ENCODE measurements around the gene PDIA2. TPM values are rescaled to one million over a fixed set of nuclear protein-coding genes. Genes with fewer than 3 reads are reported as not detected.
"Not testable (repeated sequence)": the region's sequence is repeated elsewhere in the genome, so short reads cannot be mapped to it uniquely, and the experiment has no call there.

The PDIA2 gene
- total RNA-seq, 2 donors from 2014 or later: 0.52 to 5.4 TPM

DNA sequence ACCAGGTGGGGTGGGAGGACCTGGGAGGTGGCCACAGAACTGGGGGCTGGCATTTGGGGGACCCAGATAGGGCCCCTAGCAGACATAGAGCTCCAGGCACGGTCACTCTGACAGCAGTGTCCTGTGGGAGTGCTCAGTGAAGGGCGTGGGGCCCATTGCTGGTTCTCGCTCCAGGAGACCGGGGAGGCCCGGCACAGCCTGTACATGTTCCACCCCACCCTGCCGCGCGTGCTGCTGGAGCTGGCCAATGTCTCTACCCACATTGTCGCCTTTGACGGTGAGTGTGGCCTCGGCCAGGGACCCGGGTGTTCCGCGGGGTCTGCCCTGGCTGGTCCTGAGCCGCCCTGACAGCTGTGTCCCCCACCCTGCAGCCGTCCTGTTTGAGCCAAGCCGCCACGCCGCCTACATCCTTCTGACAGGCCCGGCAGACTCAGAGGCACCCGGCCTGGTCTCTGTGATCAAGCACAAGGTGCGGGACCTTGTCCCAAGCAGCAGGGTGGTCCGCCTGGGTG, 18.5 kb upstream of the PDIA2 start:
- H3K4me3 ChIP-seq: no peak overlapping the region
- DNase-seq (ENCODE audit: low spot score): no peak
- peaks cover 0 to 15% of the 10 kb centered on the region in 2 donors for H3K4me1 ChIP-seq
- no peak for TF ChIP-seq CTCF (IDR thresholded peaks at IDR 0.05)
- H3K9me3 ChIP-seq: no peaks in the 10 kb centered on the region
- no peak overlapping the region for H3K27ac ChIP-seq
- peaks cover 55% of the 10 kb centered on the region for H3K36me3 ChIP-seq
- no peaks in the 10 kb centered on the region for H3K27me3 ChIP-seq

- H3K27me3 ChIP-seq: no peaks in the 10 kb centered on the region
- TF ChIP-seq CTCF (IDR thresholded peaks at IDR 0.05): no peak
- H3K9me3 ChIP-seq: no peaks in the 10 kb centered on the region
- H3K27ac ChIP-seq: no peak overlapping the region
- H3K4me1 ChIP-seq: peaks cover 0 to 15% of the 10 kb centered on the region in 2 donors
- no peak overlapping the region for H3K4me3 ChIP-seq
- H3K36me3 ChIP-seq: peaks cover 49% of the 10 kb centered on the region
- no peak for DNase-seq (ENCODE audit: low spot score)
These were observed 17.9 kb upstream of the PDIA2 start for GRCh38 chr16:265002-265529.

- peak overlapping the region in 1 of 2 donors; percentile 8 for H3K27ac ChIP-seq
These were observed 17.3 kb upstream of the PDIA2 start for GRCh38 chr16:265711-266110.

GRCh38 chr16:266258-267164, 16.5 kb upstream of the PDIA2 start:
- H3K4me1 ChIP-seq: peaks cover 0 to 11% of the 10 kb centered on the region in 2 donors
- DNase-seq (ENCODE audit: low spot score): no peak
- TF ChIP-seq CTCF (IDR thresholded peaks at IDR 0.05): no peak

More at GRCh38 chr16:265711-266110, 17.3 kb upstream of the PDIA2 start:
- peaks cover 43% of the 10 kb centered on the region for H3K36me3 ChIP-seq
- H3K27me3 ChIP-seq: no peaks in the 10 kb centered on the region
- no peak for DNase-seq (ENCODE audit: low spot score)
- H3K9me3 ChIP-seq: no peaks in the 10 kb centered on the region
- H3K4me3 ChIP-seq: no peak overlapping the region
- no peak for TF ChIP-seq CTCF (IDR thresholded peaks at IDR 0.05)
- H3K4me1 ChIP-seq: peaks cover 0 to 15% of the 10 kb centered on the region in 2 donors

DNA sequence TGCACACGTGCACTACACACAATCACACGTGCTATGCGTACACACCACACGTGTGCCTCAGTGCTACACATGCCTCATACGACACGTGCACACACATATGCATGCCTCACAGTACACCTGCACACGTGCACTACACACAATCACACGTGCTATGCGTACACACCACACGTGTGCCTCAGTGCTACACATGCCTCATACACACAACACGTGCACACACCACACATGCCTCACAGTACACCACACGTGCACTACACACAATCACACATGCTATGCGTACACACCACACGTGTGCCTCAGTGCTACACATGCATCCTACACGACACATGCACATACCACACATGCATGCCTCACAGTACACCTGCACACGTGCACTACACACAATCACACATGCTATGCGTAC, 15.4 kb upstream of the PDIA2 start:
- H3K27ac ChIP-seq; DNase-seq (ENCODE audit: low spot score); H3K9me3 ChIP-seq; H3K27me3 ChIP-seq; H3K4me3 ChIP-seq: not testable (repeated sequence)
- H3K36me3 ChIP-seq: peaks cover 29% of the 10 kb centered on the region
- H3K4me1 ChIP-seq: peaks cover 0 to 11% of the 10 kb centered on the region in 2 donors

More at GRCh38 chr16:266258-267164, 16.5 kb upstream of the PDIA2 start:
- H3K4me3 ChIP-seq: no peak overlapping the region
- no peaks in the 10 kb centered on the region for H3K27me3 ChIP-seq
- H3K36me3 ChIP-seq: peaks cover 40% of the 10 kb centered on the region
- no peaks in the 10 kb centered on the region for H3K9me3 ChIP-seq
- peak overlapping the region in 1 of 2 donors; percentile 8 for H3K27ac ChIP-seq

All from right atrium auricular region (tissue), 2 donors.